ENCODE data around the gene RNF39.

DNA sequence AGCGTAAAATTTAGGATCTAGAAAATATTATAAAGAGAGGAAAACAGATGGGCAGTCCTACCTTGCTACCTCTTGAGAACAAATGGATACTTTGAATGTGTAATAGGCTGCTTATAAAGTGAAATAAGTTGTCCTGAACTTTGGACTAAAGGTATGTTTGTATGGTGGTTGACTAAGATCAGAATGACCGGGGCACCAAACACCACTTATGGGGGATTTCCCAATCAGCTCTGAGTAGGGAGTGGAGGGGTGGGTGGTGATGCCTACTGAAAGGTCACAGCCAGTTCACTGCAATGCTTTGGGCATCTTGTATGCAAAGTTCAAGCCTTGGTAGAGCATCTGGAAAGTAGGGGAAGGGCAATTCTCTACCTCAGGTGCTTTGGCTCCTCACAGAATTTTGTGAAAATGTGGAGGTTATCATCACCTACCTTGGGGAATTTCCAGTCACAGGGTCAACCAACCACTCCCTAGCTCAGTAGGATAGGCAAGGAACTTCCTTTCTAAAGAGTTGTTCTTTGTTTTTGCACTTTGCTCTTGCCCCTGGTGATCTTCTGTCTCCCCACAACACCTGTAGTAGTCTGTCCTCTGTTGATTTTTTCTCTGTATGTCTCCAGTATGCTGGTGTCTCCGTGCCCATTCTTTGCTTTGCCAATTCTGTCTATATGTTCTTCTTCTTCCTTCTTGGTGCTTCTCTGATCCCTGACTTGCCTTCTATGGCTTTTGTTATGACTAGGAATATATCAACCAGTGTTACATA is 37.6 kb upstream of the RNF39 start, which contains the start of gene TRIM31:
- TF ChIP-seq CTCF (IDR thresholded peaks at IDR 0.05) (no peak), POLR2AphosphoS5 (IDR thresholded peaks at IDR 0.05) (peak in 2 of 3 donors; percentile 78 to 87), POLR2A (IDR thresholded peaks at IDR 0.05) (peak; percentile 75)

Data from transverse colon (tissue), 4 donors.